LoVo (cell line): ENCODE results near the gene THAP11.
"Not testable (repeated sequence)": the region's sequence is repeated elsewhere in the genome, so short reads cannot be mapped to it uniquely, and the experiment has no call there.

Source experiments
- DNase-seq: peaks from one replicate; pipeline ENCODE4 v3.0.0-alpha.2; 2016; ENCODE audit warnings: low spot score

THAP11 gene

GRCh38 chr16:67862623-67863583 lies 20.8 kb downstream of the THAP11 start:
- no peak for DNase-seq

- not testable (repeated sequence) for DNase-seq
These were observed 21.9 kb downstream of the THAP11 start for GRCh38 chr16:67864044-67864443.

GRCh38 chr16:67864594-67864993 lies 22.5 kb downstream of the THAP11 start:
- no peak for DNase-seq

GRCh38 chr16:67865318-67865717 lies 23.2 kb downstream of the THAP11 start:
- DNase-seq, result no peak

- DNase-seq, result no peak
These were observed 26.2 kb downstream of the THAP11 start for GRCh38 chr16:67868290-67868689.

- DNase-seq, result no peak
These were observed 27.5 kb downstream of the THAP11 start for GRCh38 chr16:67869653-67870052.

GRCh38 chr16:67871256-67871655 lies 29.1 kb downstream of the THAP11 start:
- no peak for DNase-seq

GRCh38 chr16:67872131-67872630 lies 30.1 kb downstream of the THAP11 start:
- DNase-seq, result no peak

DNA sequence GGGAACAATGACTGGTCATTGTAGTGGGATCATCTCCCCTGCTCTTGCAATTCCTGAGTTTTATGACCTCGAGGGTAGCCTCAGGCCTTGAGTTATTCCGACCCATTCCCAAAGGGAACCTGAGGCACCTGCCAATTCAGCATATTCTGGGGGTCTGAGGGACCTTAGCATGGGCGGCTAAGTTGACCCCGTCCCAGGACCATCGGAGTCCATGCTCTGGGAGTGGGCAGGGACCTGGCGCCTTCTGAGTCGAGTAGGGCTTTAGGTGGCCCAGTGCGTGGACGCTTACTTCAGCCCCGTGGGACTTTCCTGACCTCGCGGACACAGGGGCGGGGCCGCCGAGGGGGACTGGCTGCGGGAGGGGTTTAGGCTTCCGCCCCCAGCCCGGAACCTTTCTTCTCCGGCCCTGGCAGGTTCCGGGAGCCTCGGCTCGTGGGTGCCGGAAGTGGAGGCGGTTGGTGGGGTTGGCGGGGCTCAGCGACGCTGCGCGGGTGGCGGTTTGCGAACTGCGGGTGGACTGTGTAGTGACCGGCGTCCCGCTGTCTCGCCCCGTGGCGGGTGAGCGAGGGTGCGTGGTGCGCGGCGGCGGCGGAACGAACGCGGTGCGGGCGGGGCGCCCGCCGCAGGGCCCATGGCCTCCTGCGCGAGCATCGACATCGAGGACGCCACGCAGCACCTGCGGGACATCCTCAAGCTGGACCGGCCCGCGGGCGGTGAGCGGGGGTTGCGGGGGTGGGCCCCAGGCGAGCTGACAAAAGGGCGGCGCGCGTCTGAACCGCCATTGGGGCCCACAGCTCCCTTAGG lies 30.7 kb downstream of the THAP11 start, which contains the start of gene EDC4:
Gene EDC4 (plus strand): TSS at position 422 of the 804 bp plus-strand sequence. CDS start 210 bp downstream, at position 632.
- DNase-seq, result peak; percentile 73

GRCh38 chr16:67873435-67874370 lies 31.6 kb downstream of the THAP11 start:
- DNase-seq, result no peak

GRCh38 chr16:67874372-67874771 lies 32.3 kb downstream of the THAP11 start:
- no peak for DNase-seq

DNA sequence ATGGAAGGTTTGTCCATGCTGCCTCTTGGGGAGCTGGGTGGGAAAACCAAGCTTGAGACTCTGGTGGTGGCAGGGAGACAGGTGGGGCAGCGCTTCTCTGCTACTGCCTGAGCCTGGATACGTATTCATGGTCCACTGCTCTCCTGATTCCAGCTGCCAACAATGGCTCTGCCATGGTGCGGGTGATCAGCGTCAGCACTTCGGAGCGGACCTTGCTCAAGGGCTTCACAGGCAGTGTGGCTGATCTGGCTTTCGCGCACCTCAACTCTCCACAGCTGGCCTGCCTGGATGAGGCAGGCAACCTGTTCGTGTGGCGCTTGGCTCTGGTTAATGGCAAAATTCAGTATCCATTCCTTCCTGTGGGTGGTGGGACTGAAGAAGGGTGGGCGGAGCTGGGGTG lies 34.9 kb downstream of the THAP11 start:
- DNase-seq, result no peak

DNA sequence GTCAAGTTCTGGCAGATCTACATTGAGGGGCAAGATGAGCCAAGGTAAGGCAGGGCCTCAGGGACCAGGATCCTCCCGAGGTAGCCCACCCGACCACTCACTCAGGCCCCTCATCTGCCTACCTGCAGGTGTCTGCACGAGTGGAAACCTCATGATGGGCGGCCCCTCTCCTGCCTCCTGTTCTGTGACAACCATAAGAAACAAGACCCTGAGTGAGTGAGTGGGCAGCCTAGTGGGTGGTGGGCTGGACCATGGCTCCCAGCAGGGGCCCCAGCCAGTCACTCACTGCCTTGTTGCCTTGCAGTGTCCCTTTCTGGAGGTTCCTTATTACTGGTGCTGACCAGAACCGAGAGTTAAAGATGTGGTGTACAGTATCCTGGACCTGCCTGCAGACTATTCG lies 36.1 kb downstream of the THAP11 start:
- no peak for DNase-seq

- DNase-seq, result no peak
These were observed 36.7 kb downstream of the THAP11 start for GRCh38 chr16:67878846-67879245.

- no peak for DNase-seq
These were observed 37.3 kb downstream of the THAP11 start for GRCh38 chr16:67879462-67879861.

GRCh38 chr16:67879936-67880335 lies 37.8 kb downstream of the THAP11 start:
- DNase-seq, result no peak

DNA sequence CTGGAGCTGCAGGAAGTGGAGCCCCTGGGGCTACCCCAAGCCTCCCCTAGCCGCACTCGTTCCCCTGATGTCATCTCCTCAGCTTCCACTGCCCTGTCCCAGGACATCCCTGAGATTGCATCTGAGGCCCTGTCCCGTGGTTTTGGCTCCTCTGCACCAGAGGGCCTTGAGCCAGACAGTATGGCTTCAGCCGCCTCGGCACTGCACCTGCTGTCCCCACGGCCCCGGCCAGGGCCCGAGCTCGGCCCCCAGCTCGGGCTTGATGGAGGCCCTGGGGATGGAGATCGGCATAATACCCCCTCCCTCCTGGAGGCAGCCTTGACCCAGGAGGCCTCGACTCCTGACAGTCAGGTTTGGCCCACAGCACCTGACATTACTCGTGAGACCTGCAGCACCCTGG lies 38.5 kb downstream of the THAP11 start:
- DNase-seq, result no peak

DNA sequence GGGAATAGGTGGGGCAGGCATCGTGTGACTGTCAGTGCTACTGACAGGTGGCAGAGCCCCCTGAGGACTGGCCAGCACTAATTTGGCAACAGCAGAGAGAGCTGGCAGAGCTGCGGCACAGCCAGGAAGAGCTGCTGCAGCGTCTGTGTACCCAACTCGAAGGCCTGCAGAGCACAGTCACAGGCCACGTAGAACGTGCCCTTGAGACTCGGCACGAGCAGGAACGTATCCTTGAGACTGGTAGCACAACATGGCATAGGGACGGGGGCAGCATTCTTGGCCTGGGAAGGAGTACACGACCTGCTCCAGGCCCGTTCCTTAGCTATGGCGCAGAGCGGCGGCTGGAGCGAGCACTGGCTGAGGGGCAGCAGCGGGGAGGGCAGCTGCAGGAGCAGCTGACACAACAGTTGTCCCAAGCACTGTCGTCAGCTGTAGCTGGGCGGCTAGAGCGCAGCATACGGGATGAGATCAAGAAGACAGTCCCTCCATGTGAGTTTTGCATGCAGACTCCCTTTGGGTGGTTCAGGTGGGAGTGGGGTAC lies 39.6 kb downstream of the THAP11 start:
- no peak for DNase-seq

- no peak for DNase-seq
These were observed 40.4 kb downstream of the THAP11 start for GRCh38 chr16:67882374-67883145.

GRCh38 chr16:67883146-67883871 lies 41.2 kb downstream of the THAP11 start:
- DNase-seq, result no peak
